Peyer's patch (tissue), 4 donors: Measurements from ENCODE around the gene SPDYE4.

Source experiments
- CTCF ChIP-seq, 6 experiments: fragments of 450-650 bp in 4 of 6; fragments of 200-600 bp in 2 of 6; sonication (generic) in 1 of 6; IDR thresholded peaks; one replicate each; pipeline ENCODE4 v1.5.1; 2017 to 2019; ENCODE audit warnings: antibody characterized with exemption in 6 of 6, mild to moderate bottlenecking in 3 of 6, moderate library complexity in 1 of 6
- POLR2A ChIP-seq, 2 donors: fragments of 450-650 bp; IDR thresholded peaks; one replicate each; pipeline ENCODE4 v1.5.1; 2017; ENCODE audit warnings: antibody characterized with exemption in 2 of 2, mild to moderate bottlenecking in 2 of 2, moderate library complexity in 2 of 2

- no peak for TF ChIP-seq CTCF (IDR thresholded peaks at IDR 0.05)
- no peak for TF ChIP-seq POLR2A (IDR thresholded peaks at IDR 0.05)
These were observed 45.4 kb upstream of the SPDYE4 start for GRCh38 chr17:8803531-8804420.
